ENCODE measurements around the gene PMM1. TPM values are rescaled to one million over a fixed set of nuclear protein-coding genes. Genes with fewer than 3 reads are reported as not detected.
A peak's percentile ranks its signal among the peaks of the same experiment; 100 is the strongest.

The PMM1 gene
- polyA plus RNA-seq, 2 of the 4 experiments (the other 2 are of a cell fraction): 23.5 to 28.7 TPM

- 64% methylated on average over 18 of the region's 19 CpGs for WGBS (ENCODE audit: missing lambda C conversion rate)
- H3K4me3 ChIP-seq: no peak overlapping the region
- DNase-seq (ENCODE audit: low read depth in 1 of 2, low spot score in 1 of 2): no peak
- no peak for ATAC-seq
- H3K4me1 ChIP-seq: peaks cover 27% of the 10 kb centered on the region
- POLR2A ChIA-PET: interaction anchor here (1.0 kb wide), 1 partner anchor 32 kb away, joined by 6 read pairs; the partner anchor contains the start of gene PMM1
- 0 out of 6 replicates have a peak overlapping the region, but pooled peaks of 1 of the 2 experiments have one; percentile 35 for H3K27ac ChIP-seq
- FAIRE-seq: no peak
- H3K9me3 ChIP-seq: no peaks in the 10 kb centered on the region
- H3K4me2 ChIP-seq: no peak overlapping the region
- TF ChIP-seq, protein P1, sequence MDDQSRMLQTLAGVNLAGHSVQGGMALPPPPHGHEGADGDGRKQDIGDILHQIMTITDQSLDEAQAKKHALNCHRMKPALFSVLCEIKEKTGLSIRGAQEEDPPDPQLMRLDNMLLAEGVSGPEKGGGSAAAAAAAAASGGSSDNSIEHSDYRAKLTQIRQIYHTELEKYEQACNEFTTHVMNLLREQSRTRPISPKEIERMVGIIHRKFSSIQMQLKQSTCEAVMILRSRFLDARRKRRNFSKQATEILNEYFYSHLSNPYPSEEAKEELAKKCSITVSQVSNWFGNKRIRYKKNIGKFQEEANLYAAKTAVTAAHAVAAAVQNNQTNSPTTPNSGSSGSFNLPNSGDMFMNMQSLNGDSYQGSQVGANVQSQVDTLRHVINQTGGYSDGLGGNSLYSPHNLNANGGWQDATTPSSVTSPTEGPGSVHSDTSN (IDR thresholded peaks at IDR 0.05): no peak
- TF ChIP-seq HOXB13 (CRISPR knock-in tag; IDR thresholded peaks at IDR 0.05; ENCODE audit: low read depth) (no peak), KDM1A (IDR thresholded peaks at IDR 0.05; ENCODE audit: low read depth) (no peak), CBX8 (IDR thresholded peaks at IDR 0.05) (no peak), ESRRA (IDR thresholded peaks at IDR 0.05; ENCODE audit: borderline replicate concordance, low read length) (no peak), POLR2A (IDR thresholded peaks at IDR 0.05; ENCODE audit: low read length) (no peak), MAZ (IDR thresholded peaks at IDR 0.05; ENCODE audit: borderline replicate concordance, low read depth, low read length) (no peak), ZSCAN20 (CRISPR knock-in tag; IDR thresholded peaks at IDR 0.05) (no peak), ELK1 (IDR thresholded peaks at IDR 0.05; ENCODE audit: low read depth, low read length) (no peak), E2F6 (IDR thresholded peaks at IDR 0.05; ENCODE audit: borderline replicate concordance, low read depth) (no peak), JUNB (IDR thresholded peaks at IDR 0.05) (no peak), FOSL2 (IDR thresholded peaks at IDR 0.05) (no peak), FOSL2 (CRISPR knock-in tag; IDR thresholded peaks at IDR 0.05) (no peak), USF2 (IDR thresholded peaks at IDR 0.05) (no peak), NR3C1 (IDR thresholded peaks at IDR 0.05) (no peak), BHLHE40 (IDR thresholded peaks at IDR 0.05; ENCODE audit: low read depth, low read length) (no peak), GATA3 (IDR thresholded peaks at IDR 0.05; ENCODE audit: borderline replicate concordance) (no peak), CBX2 (IDR thresholded peaks at IDR 0.05; ENCODE audit: borderline replicate concordance, low read depth) (no peak), SMC3 (IDR thresholded peaks at IDR 0.05) (no peak)
- TF ChIP-seq, protein P2, sequence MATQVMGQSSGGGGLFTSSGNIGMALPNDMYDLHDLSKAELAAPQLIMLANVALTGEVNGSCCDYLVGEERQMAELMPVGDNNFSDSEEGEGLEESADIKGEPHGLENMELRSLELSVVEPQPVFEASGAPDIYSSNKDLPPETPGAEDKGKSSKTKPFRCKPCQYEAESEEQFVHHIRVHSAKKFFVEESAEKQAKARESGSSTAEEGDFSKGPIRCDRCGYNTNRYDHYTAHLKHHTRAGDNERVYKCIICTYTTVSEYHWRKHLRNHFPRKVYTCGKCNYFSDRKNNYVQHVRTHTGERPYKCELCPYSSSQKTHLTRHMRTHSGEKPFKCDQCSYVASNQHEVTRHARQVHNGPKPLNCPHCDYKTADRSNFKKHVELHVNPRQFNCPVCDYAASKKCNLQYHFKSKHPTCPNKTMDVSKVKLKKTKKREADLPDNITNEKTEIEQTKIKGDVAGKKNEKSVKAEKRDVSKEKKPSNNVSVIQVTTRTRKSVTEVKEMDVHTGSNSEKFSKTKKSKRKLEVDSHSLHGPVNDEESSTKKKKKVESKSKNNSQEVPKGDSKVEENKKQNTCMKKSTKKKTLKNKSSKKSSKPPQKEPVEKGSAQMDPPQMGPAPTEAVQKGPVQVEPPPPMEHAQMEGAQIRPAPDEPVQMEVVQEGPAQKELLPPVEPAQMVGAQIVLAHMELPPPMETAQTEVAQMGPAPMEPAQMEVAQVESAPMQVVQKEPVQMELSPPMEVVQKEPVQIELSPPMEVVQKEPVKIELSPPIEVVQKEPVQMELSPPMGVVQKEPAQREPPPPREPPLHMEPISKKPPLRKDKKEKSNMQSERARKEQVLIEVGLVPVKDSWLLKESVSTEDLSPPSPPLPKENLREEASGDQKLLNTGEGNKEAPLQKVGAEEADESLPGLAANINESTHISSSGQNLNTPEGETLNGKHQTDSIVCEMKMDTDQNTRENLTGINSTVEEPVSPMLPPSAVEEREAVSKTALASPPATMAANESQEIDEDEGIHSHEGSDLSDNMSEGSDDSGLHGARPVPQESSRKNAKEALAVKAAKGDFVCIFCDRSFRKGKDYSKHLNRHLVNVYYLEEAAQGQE (IDR thresholded peaks at IDR 0.05): no peak
- CTCF ChIA-PET: interaction anchor here (1.3 to 3.7 kb wide), 3 partner anchors 14 to 155 kb away, joined by 3 to 23 read pairs (median 5); partner anchors contain the start of gene POLR3H
These were observed 32.0 kb downstream of the PMM1 start for GRCh38 chr22:41557401-41558240.
